Measurements from ENCODE around the gene SOD2. TPM values are rescaled to one million over a fixed set of nuclear protein-coding genes. Genes with fewer than 3 reads are reported as not detected.
"Not testable (repeated sequence)": the region's sequence is repeated elsewhere in the genome, so short reads cannot be mapped to it uniquely, and the experiment has no call there.

SOD2 gene
- 1,058 TPM for total RNA-seq
- long read RNA-seq, full-length matches to known transcripts: 876 of 1,139 reads
- long read RNA-seq, partial matches to known transcripts: 74 of 1,139 reads
- long read RNA-seq, other reads (novel, unspliced or antisense): 189 of 1,139 reads

- intact Hi-C loops (cut with DNase I): loop anchor here (2.0 to 5.0 kb wide), 3 partner anchors 34 to 97 kb away; partner anchors contain the start of genes ACAT2, MRPL18 and WTAP
- ATAC-seq (ENCODE audit: poor library complexity): peak; percentile 89
Measured at GRCh38 chr6:159693128-159693893, at the start of gene SOD2. SOD2 (minus strand) TSS chr6:159693241; CDS start chr6:159693167, 74 bp downstream.

GRCh38 chr6:159742165-159742564, 49.1 kb upstream of the SOD2 start:
- ATAC-seq (ENCODE audit: poor library complexity): no peak
- DNase-seq: no peak
- intact Hi-C loops (cut with DNase I): no loop called here

More at GRCh38 chr6:159693128-159693893, at the start of gene SOD2:
- DNase-seq: peak; percentile 92

- no peak for ATAC-seq (ENCODE audit: poor library complexity)
- intact Hi-C loops (cut with DNase I): no loop called here
Measured at GRCh38 chr6:159739341-159739740, 46.3 kb upstream of the SOD2 start.

DNA sequence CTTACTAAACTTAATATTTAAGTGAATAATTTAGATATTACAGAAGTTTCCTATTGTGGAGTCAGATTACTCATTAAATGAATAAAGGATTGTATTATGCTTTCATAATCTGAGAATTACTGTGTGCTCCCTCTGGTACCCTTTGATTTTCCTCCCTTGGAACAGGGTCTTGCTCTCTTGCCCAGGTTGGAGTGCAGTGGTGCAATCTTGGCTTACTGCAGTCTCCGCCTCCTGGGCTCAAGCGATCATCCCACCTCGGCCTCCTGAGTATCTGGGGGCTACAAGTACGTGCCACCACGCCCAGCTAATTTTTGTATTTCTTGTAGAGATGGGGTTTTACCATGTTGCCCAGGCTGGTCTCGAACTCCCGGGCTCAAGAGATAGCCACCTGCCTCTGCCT, 43.9 kb upstream of the SOD2 start:
- DNase-seq: no peak
- no peak for ATAC-seq (ENCODE audit: poor library complexity)
- intact Hi-C loops (cut with DNase I): no loop called here

More at GRCh38 chr6:159739341-159739740, 46.3 kb upstream of the SOD2 start:
- DNase-seq: no peak

GRCh38 chr6:159733395-159733794, 40.4 kb upstream of the SOD2 start:
- DNase-seq; intact Hi-C loops (cut with DNase I); ATAC-seq (ENCODE audit: poor library complexity): not testable (repeated sequence)

DNA sequence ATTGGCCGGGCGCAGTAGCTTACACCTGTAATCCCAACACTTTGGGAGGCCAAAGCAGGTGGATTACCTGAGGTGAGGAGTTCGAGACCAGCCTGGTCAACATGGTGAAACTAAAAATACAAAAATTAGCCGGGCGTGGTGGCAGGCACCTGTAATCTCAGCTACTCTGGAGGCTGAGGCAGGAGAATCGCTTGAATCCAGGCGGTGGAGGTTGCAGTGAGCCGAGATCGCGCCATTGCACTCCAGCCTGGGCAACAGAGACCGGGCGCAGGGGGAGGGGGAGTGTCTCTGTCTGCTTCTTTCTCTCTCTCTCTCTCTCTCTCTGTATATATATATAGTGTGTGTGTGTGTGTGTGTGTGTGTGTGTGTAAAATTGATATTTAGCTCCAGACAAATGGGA, 39.5 kb upstream of the SOD2 start:
- ATAC-seq (ENCODE audit: poor library complexity); intact Hi-C loops (cut with DNase I); DNase-seq: not testable (repeated sequence)

DNA sequence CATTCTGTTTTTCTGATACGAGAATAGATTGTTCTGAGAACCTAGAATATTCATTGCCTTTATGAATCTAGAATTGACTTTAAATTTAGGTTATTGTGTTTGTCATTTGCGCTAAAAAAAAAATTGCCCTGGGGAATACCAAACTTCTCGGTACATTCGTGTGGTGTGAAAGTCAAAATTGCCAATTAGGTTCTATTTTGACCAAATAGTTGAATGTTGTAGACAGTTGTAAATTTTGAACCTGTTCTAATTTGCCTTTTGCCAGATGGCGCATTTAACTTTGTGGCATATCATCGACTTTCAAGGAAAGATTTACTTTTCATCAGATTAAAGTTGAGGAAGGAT, 37.3 kb upstream of the SOD2 start:
- ATAC-seq (ENCODE audit: poor library complexity) (no peak), DNase-seq (no peak)
- intact Hi-C loops (cut with DNase I): no loop called here

DNA sequence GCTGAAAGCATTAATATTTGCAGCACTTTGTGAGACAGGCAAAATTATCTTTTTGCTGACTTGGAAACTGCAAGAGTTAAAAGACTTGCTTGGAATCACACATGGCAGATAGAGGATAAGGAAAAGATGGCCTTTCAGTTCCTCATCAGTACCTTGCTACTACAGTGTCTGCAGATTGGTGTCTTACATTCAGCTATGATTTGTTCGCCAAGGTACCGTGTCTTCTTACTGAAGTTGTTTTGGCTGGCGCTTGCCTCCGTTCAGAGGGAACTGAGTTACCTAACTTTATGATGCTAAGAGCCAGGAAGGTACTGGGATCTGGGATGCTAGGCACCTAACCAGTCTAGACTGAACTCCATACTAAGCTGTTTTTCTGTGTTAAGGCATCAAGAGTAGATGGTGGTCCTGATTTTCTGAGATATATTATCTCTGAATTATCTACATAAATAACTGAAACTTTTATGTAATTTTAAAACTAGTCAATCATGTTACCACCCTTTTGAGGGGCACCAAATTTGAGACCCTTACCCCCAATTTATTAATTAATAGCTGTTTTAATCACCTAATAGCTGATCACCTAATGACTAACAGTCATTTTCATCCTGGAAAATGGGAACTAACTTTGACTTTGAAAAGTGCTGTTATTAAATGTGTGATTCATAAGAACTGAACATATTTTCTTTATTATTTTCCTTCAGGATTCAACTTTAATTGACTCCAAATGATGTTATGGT, 36.7 kb upstream of the SOD2 start:
- DNase-seq: no peak
- intact Hi-C loops (cut with DNase I): loop anchor here (5.0 kb wide), 1 partner anchor 37 kb away; the partner anchor contains the start of gene SOD2
- no peak for ATAC-seq (ENCODE audit: poor library complexity)

DNA sequence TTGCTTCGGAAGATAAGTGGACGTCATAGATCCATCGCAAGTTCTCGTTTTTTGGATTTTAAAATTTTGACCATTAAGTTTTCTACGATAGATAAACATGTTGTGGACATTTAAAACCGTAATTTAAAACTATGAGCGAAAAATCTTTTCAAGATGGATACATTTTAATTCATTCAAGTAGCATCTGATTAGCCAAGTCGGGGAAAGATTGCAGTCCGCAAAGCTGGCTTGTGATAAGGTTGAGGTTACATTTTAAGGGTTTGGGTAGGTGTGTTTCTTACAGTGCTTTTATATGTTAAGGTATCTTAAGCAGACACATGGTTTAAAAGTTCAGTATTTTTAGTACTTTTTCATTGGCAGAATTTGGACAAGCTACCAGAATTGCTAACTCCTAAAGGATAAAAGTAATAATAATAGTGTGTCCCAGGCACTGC, 35.5 kb upstream of the SOD2 start:
- DNase-seq (no peak), ATAC-seq (ENCODE audit: poor library complexity) (no peak)
- intact Hi-C loops (cut with DNase I): loop anchor here (5.0 kb wide), 1 partner anchor 36 kb away; the partner anchor contains the start of gene SOD2

DNA sequence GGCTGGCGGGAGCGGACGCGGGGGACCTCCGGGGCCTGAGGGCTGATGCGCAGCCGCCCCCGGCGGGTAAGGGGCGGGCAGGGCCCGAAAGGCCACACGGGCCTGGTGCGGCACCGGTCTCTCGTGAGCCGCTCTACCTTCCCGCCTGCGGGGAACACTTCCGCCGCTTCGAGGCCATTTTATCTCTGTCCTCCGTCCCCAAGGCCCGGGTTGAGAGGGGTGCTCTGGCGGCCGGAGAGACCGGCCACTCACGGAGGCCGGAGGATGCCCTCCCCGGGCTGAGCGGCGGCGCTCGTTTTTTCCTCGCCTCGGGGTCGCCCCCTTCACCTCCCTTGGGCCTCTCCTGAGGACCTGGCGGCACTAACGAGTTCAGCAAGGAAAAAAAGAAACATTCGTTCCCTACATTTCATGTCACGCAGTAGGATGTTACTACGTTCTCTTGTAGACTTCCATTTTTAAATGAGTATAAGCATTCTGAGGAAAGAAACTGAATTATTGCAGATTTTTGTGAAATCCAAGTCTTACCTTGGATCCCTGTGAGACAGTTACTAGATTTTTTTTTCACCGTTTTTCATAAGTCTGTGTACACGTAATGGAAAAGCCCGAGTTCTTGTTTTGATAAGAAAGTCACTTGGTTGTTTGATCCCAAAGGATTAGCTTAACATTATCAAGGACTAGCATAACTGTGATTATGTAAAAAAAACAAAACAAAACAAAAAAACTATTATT, 34.8 kb upstream of the SOD2 start:
- no peak for DNase-seq
- intact Hi-C loops (cut with DNase I): loop anchor here (5.0 kb wide), 1 partner anchor 36 kb away; the partner anchor contains the start of gene SOD2

DNA sequence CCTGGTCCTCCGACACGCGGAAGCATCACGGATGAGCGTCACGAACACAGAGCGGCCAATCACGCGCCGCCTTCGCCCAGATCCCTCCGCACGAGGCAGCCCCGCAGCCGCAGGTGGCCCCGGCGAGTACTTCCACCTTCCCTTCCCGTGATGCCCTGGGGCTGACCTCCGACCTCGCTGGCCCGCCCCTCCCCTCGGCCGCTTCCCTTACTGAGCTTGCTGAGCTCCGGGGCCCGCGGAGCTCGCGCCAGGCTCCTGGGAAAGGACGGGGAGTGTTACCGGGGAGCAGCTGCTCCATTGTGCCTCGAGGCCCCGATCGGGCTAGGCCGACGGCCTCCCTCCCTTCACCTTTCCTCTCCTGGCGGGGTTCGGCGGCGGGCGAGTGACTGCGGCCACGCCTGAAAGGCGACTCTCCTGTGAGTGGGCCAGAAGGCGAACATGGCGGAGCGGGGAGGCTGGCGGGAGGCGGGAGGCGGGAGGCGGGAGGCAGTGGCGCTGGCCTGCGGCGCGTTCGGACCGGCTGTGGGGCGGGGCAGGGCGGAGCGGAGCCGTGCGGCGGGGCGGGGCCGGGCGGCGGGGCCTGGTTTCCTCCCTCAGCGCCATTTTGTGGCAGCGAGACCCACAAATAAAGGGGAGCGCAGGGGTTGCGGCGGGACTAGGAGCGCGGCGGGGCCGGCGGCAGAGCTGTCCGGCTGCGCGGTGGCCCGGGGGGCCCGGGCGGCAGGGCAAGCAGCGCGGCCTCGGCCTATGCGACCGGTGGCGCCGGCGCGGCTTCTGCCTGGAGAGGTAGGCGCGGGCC, 34.1 kb upstream of the SOD2 start, which contains the start of gene WTAP:
Gene WTAP, plus strand, starts transcription at position 589 of the 799 bp plus-strand sequence. CDS start 8,760 bp downstream, outside the sequence.
- ATAC-seq (ENCODE audit: poor library complexity) (peak; percentile 96), DNase-seq (peak; percentile 96)
- intact Hi-C loops (cut with DNase I): loop anchor here (5.0 kb wide), 1 partner anchor 35 kb away; the partner anchor contains the start of gene SOD2

More for the DNA sequence above, 34.8 kb upstream of the SOD2 start:
- ATAC-seq (ENCODE audit: poor library complexity): peak; percentile 35

GRCh38 chr6:159726255-159726917, 33.3 kb upstream of the SOD2 start:
- ATAC-seq (ENCODE audit: poor library complexity): peak; percentile 37
- no peak for DNase-seq
- intact Hi-C loops (cut with DNase I): loop anchor here (5.0 kb wide), 1 partner anchor 34 kb away; the partner anchor contains the start of gene SOD2

DNA sequence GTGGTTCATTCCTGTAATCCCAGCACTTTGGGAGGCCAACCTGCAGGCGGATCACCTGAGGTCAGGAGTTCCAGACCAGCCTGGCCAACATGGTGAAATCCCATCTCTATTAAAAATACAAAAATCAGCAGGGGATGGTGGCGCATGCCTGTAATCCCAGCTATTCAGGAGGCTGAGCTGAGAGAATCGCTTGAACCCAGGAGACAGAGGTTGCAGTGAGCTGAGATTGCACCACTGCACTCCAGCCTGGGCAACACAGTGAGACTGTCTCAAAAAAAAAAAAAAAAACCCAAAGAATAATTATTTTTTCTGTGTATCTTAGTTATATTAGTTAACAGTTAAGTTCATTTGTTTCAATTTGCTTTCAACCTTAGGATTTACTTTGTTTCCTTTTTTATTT, 32.2 kb upstream of the SOD2 start:
- DNase-seq; ATAC-seq (ENCODE audit: poor library complexity): not testable (repeated sequence)
- intact Hi-C loops (cut with DNase I): loop anchor here (5.0 kb wide), 1 partner anchor 33 kb away; the partner anchor contains the start of gene SOD2

GRCh38 chr6:159724778-159725177, 31.7 kb upstream of the SOD2 start:
- ATAC-seq (ENCODE audit: poor library complexity) (no peak), DNase-seq (no peak)
- intact Hi-C loops (cut with DNase I): loop anchor here (5.0 kb wide), 1 partner anchor 32 kb away; the partner anchor contains the start of gene SOD2

GRCh38 chr6:159723259-159723658, 30.2 kb upstream of the SOD2 start:
- DNase-seq (no peak), ATAC-seq (ENCODE audit: poor library complexity) (no peak)
- intact Hi-C loops (cut with DNase I): no loop called here

DNA sequence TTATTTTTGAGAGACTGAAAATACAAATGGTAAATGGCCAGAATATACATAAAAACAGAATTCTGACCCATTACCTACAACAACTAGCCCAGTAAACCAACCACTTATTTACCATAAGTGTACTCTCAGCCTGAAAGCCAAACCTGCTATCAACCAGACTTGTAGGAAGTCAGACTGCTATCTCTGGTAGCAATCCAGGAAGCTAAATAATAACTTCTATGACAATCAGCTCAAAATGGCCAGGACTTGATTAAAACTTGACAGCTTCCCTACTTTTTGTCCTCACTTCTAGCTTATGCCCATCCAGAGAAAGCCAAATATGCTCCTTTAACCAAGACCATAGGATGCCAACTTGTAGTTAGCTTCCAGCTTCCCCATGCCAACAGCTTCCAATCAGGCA, 29.6 kb upstream of the SOD2 start:
- intact Hi-C loops (cut with DNase I): no loop called here
- ATAC-seq (ENCODE audit: poor library complexity) (no peak), DNase-seq (no peak)

- intact Hi-C loops (cut with DNase I); ATAC-seq (ENCODE audit: poor library complexity): not testable (repeated sequence)
Measured at GRCh38 chr6:159721981-159722380, 28.9 kb upstream of the SOD2 start.

More at GRCh38 chr6:159721981-159722380, 28.9 kb upstream of the SOD2 start:
- not testable (repeated sequence) for DNase-seq

Data from Right ventricle myocardium superior (tissue), 1 donor.